ENCODE data around the gene SLC22A3.
"Not testable (repeated sequence)": the region's sequence is repeated elsewhere in the genome, so short reads cannot be mapped to it uniquely, and the experiment has no call there.

Gene SLC22A3, protein sequence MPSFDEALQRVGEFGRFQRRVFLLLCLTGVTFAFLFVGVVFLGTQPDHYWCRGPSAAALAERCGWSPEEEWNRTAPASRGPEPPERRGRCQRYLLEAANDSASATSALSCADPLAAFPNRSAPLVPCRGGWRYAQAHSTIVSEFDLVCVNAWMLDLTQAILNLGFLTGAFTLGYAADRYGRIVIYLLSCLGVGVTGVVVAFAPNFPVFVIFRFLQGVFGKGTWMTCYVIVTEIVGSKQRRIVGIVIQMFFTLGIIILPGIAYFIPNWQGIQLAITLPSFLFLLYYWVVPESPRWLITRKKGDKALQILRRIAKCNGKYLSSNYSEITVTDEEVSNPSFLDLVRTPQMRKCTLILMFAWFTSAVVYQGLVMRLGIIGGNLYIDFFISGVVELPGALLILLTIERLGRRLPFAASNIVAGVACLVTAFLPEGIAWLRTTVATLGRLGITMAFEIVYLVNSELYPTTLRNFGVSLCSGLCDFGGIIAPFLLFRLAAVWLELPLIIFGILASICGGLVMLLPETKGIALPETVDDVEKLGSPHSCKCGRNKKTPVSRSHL

GRCh38 chr6:160348223-160349019 is at the start of gene SLC22A3:
TSS of gene SLC22A3 (plus strand) at chr6:160348378. CDS start at chr6:160348420, 42 bp downstream.
- no peak for DNase-seq

GRCh38 chr6:160299559-160299958 is 48.6 kb upstream of the SLC22A3 start:
- DNase-seq = no peak

GRCh38 chr6:160300076-160300695 is 48.0 kb upstream of the SLC22A3 start:
- DNase-seq = no peak

DNA sequence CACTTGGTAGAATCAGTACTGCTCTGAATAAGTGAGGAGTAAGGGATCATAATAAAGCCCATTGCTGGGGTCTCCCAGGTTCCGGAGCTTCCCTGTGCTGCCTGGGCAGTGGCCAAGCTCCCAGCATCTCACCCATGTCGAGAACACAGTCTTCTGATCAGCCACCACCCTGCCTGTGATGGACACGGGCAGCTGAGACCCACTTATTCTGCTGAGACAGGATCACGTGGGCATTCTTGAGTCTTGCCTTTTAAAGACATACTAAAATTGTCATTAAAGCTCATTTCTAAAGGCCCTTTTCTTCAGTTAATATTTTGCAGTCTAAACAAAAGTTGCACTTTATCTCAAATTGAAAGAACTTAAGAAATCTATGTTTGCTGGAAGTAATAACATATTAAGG is 46.8 kb upstream of the SLC22A3 start:
- DNase-seq = no peak

- DNase-seq = not testable (repeated sequence)
These were observed 45.6 kb upstream of the SLC22A3 start for GRCh38 chr6:160302431-160303082.

DNA sequence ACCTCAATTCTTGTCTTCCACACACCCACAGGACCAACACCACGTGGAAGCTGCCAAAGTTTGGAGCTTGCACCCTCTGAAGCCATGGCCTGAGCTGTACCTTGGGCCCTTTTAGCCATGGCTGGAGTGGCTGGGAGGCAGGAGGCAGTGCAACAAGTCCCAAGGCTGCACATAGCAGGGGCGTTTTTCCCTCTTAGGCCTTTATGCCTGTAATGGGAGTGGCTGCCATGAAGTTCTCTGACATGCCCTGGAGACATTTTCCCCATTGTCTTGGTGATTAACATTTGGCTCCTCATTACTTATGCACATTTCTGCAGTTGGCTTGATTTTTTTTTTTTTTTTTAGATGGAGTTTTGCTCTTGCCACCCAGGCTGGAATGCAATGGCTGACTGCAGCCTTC is 44.4 kb upstream of the SLC22A3 start:
- DNase-seq = no peak

GRCh38 chr6:160305926-160306713 is 42.1 kb upstream of the SLC22A3 start:
- no peak for DNase-seq

DNA sequence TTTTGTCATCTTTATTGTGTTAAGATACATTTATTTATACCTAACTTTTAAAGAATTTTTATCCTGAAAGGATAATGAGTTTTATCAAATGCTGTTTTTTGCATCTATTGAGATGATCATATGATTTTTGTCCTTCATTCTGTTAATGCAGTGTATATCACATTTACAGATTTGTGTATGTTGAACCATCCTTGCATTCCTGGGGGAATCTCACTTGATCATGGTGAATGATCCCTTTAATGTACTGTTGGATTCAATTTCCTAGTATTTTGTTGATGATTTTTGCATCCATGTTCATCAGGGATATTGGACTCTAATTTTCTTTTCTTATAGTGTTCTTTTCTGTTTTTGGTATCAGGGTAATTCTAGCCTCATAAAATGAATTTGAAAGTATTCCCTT is 38.5 kb upstream of the SLC22A3 start:
- DNase-seq = no peak

- DNase-seq = no peak
These were observed 35.3 kb upstream of the SLC22A3 start for GRCh38 chr6:160312900-160313299.

GRCh38 chr6:160315310-160315709 is 32.9 kb upstream of the SLC22A3 start:
- DNase-seq = no peak

DNA sequence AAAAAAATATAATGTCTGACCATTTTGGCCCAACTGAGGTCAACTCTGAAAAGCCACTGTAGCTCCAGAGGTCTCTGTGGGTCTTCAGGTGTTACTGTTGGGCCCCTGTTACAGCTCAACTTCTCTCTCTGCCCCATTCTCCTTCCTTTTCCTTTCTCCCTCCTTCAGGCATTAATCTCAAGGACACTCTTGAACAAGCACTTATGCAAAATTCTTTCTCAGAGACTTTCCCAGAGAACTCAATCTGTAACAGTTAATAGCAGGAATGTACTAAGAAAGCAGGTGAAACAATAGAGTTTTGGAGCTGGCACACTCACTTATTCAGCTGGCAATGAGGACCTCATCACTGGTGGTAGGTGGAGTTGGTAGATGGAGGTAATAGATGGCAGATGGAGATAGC is 31.9 kb upstream of the SLC22A3 start:
- no peak for DNase-seq

- no peak for DNase-seq
These were observed 28.9 kb upstream of the SLC22A3 start for GRCh38 chr6:160319246-160319645.

GRCh38 chr6:160321729-160322505 is 26.3 kb upstream of the SLC22A3 start:
- no peak for DNase-seq

GRCh38 chr6:160327981-160328380 is 20.2 kb upstream of the SLC22A3 start:
- no peak for DNase-seq

DNA sequence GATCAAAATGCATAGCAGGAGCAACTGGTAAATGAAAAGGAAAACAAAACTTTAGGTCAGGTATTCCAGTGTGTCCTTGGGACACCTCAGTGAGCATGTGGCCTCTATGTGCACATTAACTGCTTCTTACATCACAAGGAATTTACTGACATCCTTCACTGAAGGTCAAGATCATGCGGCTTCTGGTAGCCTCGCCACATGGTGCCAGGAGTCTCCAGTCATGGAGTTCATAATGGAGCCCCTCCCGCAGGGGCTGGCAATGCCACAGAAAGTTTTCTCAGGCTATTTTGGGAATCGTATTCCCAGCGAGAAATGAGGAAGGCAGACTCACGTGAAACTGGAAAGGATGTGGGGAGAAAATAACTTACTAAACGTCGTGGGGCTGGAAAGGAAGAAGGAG is 19.7 kb upstream of the SLC22A3 start:
- no peak for DNase-seq

DNA sequence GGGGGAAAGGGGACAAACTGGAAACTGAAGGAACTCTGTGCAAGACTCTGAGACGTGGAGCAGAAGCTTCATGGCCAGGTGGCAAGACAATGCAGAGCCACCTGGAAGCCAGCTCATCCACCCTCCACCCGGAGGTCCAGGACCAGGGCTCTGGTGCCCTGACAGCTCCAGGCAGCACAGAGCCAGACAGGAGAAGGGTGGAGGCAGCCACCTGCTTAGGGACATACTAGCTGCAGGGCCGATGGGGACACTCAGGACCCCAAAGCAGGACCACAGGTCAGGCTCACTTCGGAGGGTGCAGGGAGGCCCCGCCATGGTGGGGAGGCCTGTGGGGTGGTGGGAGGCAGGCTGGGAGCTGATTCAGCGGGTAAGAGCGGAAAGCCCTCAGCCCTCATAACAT is 19.0 kb upstream of the SLC22A3 start:
- no peak for DNase-seq

DNA sequence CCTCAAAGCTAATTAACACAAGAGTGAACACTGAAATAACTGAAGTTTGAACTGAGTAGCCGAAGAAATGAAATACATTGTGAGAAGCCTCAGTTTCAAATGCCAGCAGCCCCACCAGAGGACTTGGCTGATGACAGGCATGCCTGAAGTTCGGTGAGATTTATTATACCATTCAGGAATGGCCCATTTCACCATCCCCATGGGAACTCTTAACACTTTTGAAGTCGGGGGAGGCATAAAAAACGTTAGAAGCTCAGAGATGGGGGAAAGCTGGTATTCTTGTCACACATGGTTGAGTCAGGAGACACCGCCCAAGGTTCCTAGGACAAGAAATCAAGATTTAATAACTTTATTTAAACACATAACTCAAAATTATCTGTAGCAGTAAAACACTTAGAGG is 17.6 kb upstream of the SLC22A3 start:
- no peak for DNase-seq

- DNase-seq = no peak
These were observed 17.0 kb upstream of the SLC22A3 start for GRCh38 chr6:160331204-160331603.

GRCh38 chr6:160331753-160332152 is 16.4 kb upstream of the SLC22A3 start:
- DNase-seq = no peak

GRCh38 chr6:160333101-160333500 is 15.1 kb upstream of the SLC22A3 start:
- no peak for DNase-seq

- DNase-seq = no peak
These were observed 14.3 kb upstream of the SLC22A3 start for GRCh38 chr6:160333841-160334240.

Measured in HCEC 1CT (cell line).